ENCODE measurements around the gene USP17L21.
"Not testable (repeated sequence)": the region's sequence is repeated elsewhere in the genome, so short reads cannot be mapped to it uniquely, and the experiment has no call there.

GRCh38 chr4:9238461-9238860 lies 24.2 kb upstream of the USP17L21 start:
- not testable (repeated sequence) for TF ChIP-seq SPI1 (IDR thresholded peaks at IDR 0.05; ENCODE audit: low read depth, low read length); POLR2AphosphoS5 (IDR thresholded peaks at IDR 0.05; ENCODE audit: low read depth, low read length); POLR2A (IDR thresholded peaks at IDR 0.05; ENCODE audit: low read depth, low read length); TAF1 (IDR thresholded peaks at IDR 0.05; ENCODE audit: low read depth, low read length); POU2F2 (IDR thresholded peaks at IDR 0.05; ENCODE audit: low read depth, low read length); PAX5 (IDR thresholded peaks at IDR 0.05; ENCODE audit: insufficient read depth, low read length, severe bottlenecking)

Data from GM12891 (cell line).